ENCODE measurements around the gene CD2AP. TPM values are rescaled to one million over a fixed set of nuclear protein-coding genes. Genes with fewer than 3 reads are reported as not detected.

The CD2AP gene
- total RNA-seq, 1 donor from 2014 or later = 34.2 TPM

Other genes starting within 250 kb of the CD2AP start
- gene TNFRSF21, start 167.9 kb upstream of the CD2AP start, total RNA-seq (ENCODE audit: insufficient read depth, low replicate concordance) = 13.0 TPM
- 7.5 TPM for gene ADGRF4, start 220.8 kb downstream of the CD2AP start, total RNA-seq (ENCODE audit: insufficient read depth, low replicate concordance)

All from umbilical cord (tissue), 1 donor.